ENCODE results near the gene CCDC106.
A peak's percentile ranks its signal among the peaks of the same experiment; 100 is the strongest.

The CCDC106 gene

GRCh38 chr19:55647732-55648584 lies at the start of gene CCDC106:
Gene CCDC106 (plus strand): TSS chr19:55648212. CDS start chr19:55649047, 835 bp downstream.
- peak; percentile 46 to 51 for DNase-seq

DNA sequence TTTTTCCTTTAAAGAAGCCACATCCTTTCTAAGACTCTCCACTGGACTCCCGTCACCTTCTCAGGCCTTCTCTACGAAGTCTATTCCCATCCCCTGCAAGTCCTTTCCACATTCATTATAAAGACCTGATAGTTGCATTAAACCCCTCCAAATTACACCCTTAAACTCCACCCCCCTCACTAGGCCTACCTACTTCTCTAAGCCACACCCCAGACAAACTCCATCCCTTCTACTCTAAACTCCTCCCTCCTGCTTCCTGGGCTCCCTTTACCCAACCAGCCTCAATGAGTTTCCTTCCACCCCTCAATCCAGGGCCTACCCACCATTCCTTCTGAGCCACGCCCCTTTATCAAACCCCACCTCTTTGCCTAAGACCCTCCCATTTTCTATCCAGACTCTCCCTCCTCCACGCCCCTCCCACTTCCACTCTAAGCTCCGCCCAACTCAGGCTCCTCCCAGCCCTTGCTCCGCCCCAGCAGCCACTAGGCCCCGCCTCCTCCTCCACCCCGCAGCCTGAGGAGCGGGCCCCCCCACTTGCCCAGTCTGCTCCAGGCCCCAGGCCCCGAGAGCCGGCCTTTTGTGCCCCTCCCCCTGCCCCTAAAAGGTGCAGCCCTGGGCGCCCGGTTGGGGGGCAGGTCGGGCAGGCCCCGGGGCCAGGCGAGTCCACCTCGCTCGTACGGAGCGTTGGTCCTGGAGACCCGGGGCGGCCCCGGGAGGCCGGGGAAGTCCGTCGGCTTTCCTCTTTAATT lies 49.1 kb upstream of the CCDC106 start:
- peak; percentile 44 to 81 for DNase-seq

DNA sequence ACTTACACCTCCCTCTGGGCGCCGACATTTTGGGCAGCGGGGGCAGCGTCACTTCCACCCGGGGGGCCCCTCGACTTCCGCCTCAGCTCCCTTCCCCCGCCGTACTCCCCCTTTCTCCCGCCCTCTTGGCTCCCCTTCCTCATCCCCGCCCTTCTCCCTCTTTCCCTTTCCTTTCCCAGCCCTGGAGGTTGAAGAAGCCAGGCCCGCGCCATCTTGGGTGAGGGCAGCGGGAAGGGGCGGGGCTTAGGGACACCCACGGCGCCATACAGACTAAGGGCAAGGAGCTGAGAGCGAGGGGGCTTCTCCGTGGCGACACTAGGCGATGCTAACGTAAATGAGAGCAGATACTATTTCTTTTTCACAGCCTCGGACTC lies 48.6 kb upstream of the CCDC106 start, which contains the start of gene FIZ1:
TSS of gene FIZ1 (minus strand) at position 50 of the 374 bp plus-strand sequence. CDS start 1,652 bp downstream, outside the sequence.
- peak; percentile 77 to 92 for DNase-seq

GRCh38 chr19:55599842-55600661 lies 48.0 kb upstream of the CCDC106 start, which contains the start of gene ZNF524:
Gene ZNF524 (plus strand): TSS chr19:55600288. CDS start chr19:55602113, 1,825 bp downstream.
- peak; percentile 39 to 85 for DNase-seq

DNA sequence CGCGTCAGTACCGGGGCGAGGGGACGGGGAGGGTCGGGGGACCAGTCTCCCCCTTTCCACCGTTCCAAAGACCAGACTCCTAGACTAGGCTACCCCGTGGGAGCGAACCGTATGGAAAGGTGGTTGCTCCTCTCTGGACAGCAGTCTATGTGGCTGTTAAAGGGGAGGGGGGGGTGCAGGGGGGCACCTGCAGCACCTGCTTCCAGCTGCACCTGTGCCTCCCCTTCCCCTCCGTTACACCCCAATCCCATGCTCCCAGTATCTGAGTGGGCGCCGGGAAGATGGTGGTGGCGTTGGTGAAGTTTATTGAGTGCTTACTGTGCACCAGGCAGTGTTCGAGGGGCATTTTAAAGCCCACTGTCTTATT lies 47.4 kb upstream of the CCDC106 start:
- no peak for DNase-seq

DNA sequence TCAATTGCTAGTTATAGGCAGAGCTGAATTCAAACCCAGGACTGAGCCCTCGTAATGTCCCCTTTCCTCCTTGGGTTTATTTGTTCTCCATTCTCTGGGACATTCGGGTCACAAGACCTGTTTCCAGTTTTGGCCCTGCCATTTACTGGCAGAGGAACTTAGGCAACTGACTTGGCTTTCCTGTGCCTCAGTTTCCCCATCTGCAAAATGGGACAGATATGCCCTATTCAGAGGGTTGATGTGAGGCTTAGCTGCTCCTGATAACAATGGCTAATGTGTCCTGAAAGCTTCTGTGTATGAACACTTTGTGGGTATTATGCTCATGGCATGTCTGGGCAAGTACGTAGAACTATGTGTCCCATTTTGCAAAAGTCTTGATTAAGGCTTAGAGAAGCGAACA lies 46.9 kb upstream of the CCDC106 start:
- no peak for DNase-seq

GRCh38 chr19:55602104-55603001 lies 45.7 kb upstream of the CCDC106 start:
- DNase-seq = no peak

DNA sequence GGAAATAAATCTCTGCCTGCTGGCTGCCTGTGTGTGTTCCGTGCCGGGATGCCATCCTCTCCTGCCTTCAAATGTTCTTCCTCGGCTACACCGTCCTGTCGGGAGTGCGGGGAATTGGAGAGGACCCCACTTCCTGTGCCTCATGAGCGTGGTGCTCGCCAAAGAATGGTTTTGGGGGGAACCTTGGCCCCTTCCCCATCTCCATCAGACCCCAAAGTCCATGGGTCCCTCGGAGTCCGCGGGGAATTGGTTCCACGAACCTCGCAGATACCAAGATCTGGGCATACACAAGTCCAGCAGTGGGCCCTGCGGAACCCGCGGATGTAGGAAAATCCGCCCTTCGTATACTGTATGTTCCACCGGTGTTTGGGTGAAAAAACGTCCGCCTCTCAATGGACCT lies 44.9 kb upstream of the CCDC106 start:
- DNase-seq = no peak

DNA sequence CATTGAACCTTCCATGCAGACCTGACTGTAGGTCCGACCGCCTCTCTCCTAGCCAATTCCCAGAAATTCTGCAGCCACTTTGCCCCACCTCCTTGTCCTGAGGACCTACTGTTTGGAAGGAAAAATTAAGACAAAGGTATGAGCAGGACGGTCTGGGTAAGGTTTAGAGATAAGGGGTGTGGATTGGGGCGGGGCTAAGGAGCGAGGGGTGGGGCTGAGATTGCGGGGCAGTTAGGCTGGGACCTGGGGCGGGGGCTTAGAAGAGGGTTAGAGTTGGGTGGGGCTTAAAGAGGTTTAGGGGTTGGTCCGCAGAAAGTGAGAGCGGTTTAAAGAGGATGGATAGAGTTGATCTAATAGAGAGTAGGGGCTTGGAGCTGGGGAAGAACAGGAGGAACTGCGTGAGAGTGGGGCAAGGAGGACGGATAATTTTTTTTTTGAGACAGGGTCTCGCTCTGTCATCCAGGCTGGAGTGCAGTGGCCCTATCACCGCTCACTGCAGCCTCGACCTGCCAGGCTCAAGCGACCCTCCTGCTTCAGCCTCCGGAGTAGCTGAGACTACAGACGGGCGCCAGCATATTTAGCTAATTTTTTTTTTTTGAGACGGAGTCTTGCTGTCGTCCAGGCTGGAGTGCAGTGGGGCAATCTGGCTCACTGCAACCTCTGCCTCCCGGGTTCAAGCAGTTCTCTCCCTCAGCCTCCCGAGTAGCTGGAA lies 44.3 kb upstream of the CCDC106 start:
- DNase-seq = no peak

GRCh38 chr19:55605207-55605636 lies 42.8 kb upstream of the CCDC106 start:
- DNase-seq = peak; percentile 86 to 90

DNA sequence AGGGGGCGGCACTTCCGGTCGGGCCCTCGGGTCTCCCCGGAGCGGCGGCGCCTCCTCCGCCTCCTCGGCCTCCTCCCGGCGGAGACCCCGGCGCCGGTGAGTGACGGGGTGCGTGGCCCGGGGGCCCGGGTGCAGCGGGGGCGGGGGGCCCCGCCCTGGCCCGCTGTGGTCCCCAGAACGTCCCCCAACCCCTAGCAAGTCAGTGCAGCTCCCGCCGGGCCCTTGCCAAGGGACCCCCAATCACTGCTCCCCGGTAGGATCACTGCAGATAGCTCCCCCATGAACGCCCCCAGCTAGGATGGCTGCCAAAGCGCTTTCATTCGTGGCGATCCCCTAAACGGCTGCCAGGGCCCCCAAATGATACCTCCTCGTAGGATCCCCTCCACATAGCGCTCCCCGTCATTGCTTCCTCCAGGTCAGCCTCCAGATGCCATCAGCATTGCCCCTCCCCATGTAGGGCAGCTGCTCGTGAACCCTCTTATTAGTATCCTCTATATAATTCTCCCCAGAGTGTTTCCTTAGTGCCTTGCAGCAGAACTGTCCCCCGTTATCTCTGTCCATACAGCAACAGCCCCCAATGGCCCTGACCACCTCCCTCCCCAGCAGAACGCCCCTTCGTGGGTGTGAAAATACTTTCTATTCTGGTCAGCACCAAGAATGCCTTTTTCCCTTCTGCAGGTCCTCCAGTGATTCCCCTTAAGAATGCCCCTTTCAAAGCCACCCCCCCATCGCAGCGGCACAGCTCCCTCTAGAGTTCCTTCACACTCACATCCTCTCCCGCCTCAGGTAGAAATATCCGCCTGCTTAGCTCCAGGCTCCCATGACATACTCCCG lies 42.2 kb upstream of the CCDC106 start, which contains the start of gene ZNF865:
TSS of gene ZNF865 (plus strand) at position 11 of the 834 bp plus-strand sequence. CDS start 7,972 bp downstream, outside the sequence.
- peak in 1 of 2 experiments; percentile 79 for DNase-seq

DNA sequence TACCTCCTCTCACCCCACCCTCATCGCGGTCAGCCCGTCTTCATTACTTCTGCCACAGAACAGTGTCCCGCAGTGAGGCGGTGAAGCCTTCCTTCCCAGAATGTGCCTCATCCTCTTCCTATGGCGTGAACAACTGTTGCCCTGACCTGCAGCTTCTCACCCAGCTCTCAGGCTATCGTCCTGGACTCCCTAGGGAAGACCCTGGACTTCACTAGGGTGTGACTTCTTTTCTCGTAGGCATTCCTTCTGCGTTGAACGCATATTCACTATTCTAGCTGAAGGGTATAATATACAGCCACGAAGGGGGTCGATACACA lies 41.6 kb upstream of the CCDC106 start:
- DNase-seq = no peak

DNA sequence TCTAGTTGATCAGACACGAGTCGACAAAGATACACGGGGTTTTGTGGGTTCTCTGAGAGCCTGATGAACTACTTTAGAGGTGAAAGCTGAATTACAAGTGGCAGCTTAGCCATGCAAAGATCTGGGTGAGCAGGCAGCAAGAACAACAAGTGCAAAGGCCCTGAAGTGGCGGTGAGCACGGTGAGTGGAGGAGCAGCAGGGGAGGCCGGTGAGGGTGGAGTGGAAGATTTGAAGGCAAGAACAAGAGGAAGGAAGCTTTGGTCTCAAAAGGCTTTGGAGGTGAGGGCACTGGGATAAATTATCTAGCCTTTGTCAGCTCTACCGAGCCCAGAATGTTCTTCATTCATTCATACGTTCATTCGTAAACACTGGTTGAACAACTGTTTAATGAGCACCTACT lies 41.2 kb upstream of the CCDC106 start:
- no peak for DNase-seq

DNA sequence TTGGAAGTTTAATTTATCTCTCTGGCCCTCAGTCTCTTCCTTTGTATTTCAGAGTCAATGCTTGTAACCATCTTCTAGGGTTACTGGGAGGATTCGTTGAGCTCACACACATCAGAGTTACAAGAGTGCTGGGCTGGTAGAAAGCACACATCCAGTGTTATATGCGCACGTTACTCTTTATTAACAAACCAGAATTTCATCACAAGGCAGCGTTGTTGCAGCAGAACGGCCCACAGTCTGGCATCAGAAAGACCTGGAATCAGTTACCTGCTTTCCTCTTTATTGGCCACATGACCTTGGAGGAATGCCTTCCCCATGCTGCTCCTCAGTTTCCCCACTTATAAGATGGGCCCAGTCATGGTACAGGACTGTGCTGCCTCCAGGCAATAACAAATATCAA lies 38.7 kb upstream of the CCDC106 start:
- no peak for DNase-seq

DNA sequence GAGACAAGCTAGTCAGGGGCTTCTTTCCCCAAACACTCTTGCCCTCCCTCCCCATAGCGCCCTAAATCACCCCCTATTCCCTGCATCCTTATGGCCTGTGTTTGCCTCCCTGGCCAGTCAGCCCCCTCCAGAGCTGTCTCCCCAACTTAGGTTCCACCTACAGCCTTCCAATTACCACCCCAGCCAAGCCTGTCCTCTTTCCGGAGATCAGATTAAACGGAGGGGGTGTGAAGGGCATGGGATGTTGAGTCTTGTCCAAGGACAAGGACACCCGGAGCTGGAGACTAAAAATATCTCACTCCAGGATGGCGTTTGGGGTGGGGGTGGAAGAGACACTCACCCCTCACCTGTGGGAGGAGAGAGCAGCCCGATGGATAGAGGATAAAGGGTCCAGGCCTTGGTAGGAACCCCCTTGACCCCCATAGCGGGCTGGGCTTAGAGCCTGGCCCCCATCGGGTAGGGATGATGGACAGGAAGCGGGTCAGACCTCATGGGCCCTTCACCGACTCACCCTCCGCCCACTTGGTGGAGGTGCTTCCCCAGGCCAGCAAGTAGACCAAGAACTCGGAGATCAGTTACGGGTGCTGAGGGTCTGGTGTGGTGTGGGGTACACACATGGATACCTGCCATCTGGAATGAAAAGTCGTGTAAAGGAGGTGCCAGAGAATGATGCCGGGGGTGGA lies 36.6 kb upstream of the CCDC106 start:
- DNase-seq = no peak

- no peak for DNase-seq
Observed at GRCh38 chr19:55611983-55612645, 35.9 kb upstream of the CCDC106 start.

DNA sequence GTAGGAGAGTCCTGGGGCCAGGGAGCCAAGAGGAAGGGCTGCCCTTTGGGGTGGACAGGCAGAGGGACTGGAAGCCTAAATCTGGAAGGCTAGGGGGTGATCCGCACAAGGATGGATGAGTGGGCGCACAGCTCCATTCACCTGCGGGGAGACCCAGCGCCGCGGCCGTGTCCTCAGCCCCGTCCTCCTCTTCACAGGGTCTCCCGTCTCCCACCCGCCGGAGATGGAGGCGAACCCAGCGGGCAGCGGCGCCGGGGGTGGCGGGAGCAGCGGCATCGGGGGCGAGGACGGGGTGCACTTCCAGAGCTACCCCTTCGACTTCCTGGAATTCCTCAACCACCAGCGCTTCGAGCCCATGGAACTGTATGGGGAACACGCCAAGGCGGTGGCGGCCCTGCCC lies 34.6 kb upstream of the CCDC106 start:
- no peak for DNase-seq

- DNase-seq = no peak
Observed at GRCh38 chr19:55613930-55614710, 33.9 kb upstream of the CCDC106 start.
